Ovary (tissue), 9 donors: ENCODE results near the gene GRK5. TPM values are rescaled to one million over a fixed set of nuclear protein-coding genes. Genes with fewer than 3 reads are reported as not detected.

Source experiments
- DNase-seq, 5 donors: peaks; one replicate each; pipeline ENCODE4 v3.0.0-alpha.2; 2019 to 2020
- H3K27ac ChIP-seq, 2 donors: fragments of 200-600 bp; one replicate each; pipeline versions ENCODE4 v1.5.1 to v1.8.0; 2019 to 2022
- H3K27me3 ChIP-seq: fragments of 200-600 bp; one replicate; pipeline ENCODE4 v1.8.0; 2022
- H3K36me3 ChIP-seq: fragments of 200-600 bp; sonication (generic); one replicate; pipeline ENCODE4 v1.5.1; 2019
- H3K4me1 ChIP-seq: one replicate; pipeline ENCODE4 v1.8.1; 2013; ENCODE audit warnings: mild to moderate bottlenecking, moderate library complexity; ENCODE audit not compliant: insufficient read depth
- H3K4me3 ChIP-seq: fragments of 200-600 bp; sonication (generic); one replicate; pipeline ENCODE4 v1.5.1; 2017
- H3K9me3 ChIP-seq, 2 donors: fragments of 200-600 bp in 1 of 2; sonication (generic) in 1 of 2; one replicate each; pipeline versions ENCODE4 v1.5.1 to v1.8.1; 2013 to 2019; ENCODE audit warnings: mild to moderate bottlenecking in 1 of 2, moderate library complexity in 1 of 2
- CTCF ChIP-seq, 3 donors: fragments of 450-650 bp in 2 of 3; fragments of 200-600 bp in 1 of 3; IDR thresholded peaks; one replicate each; pipeline versions ENCODE4 v1.5.1 to v1.8.0; 2016 to 2022; ENCODE audit warnings: antibody characterized with exemption in 3 of 3, mild to moderate bottlenecking in 1 of 3
- EP300 ChIP-seq: sonication (generic); formaldehyde crosslinking; IDR thresholded peaks from one replicate; pipeline ENCODE4 v1.6.1; 2017; ENCODE audit warnings: antibody characterized with exemption
- POLR2A ChIP-seq: fragments of 450-650 bp; IDR thresholded peaks from one replicate; pipeline ENCODE4 v1.6.1; 2017; ENCODE audit warnings: antibody characterized with exemption, mild to moderate bottlenecking, moderate library complexity
- WGBS, 3 donors: extraction: QIAGEN DNeasy Blood & Tissue Kit in 1 of 3; methylation state at CpG; one replicate each; pipeline versions ENCODE4 v1.1.5 to v1.1.7; 2013 to 2017; 5-methylcytosine and 5-hydroxymethylcytosine counted together
- intact Hi-C, 4 donors: fragments of 100-400 bp; cut with DNase I; formaldehyde crosslinking; loops; one replicate each; pipeline versions ENCODE4 v1.11.0 to v1.15.1; 2022 to 2023
- polyA plus RNA-seq, 2 donors: library from polyadenylated mRNA; stranded (reverse); fragments of 200-250 nt in 1 of 2; fragments of 350-450 nt in 1 of 2; fragmentation: Illumina TruSeq in 1 of 2; extraction: RNeasy Lipid Tissue Mini Kit (QIAGEN cat#74804) in 1 of 2; gene quantifications; one replicate each; pipeline ENCODE4 v1.2.3, GENCODE V29; 2013 to 2014
- total RNA-seq, 7 donors: library from RNA; depleted of rRNA in 2 of 7; stranded (reverse); fragments of >200 nt in 2 of 7; fragmentation: NEBNext Ultra II Directional in 3 of 7; extraction: Animal tissue kit (Norgen Biotek cat#: 25700) in 3 of 7; gene quantifications; one replicate each; pipeline versions ENCODE4 v1.1.0 to v1.2.4, GENCODE V29; 2016 to 2023
- donor health status: DM: no; HTN: no; CAD: no; lungs with moderate emphysema.
- donor health status: DM: no; HTN: no; CAD: no.
- donor health status: Bipolar disorder and iron deficiency.
- donor health status: DM: yes; HTN: yes; CAD: no.
- donor health status: DM: no; HTN: no; CAD: no.
- donor health status: DM: yes; HTN: yes; CAD: no.

Gene GRK5
- total and polyA plus RNA-seq, 9 donors, result 10.0 to 115 (median 38.2) TPM

- Histone ChIP-seq H3K27me3 (no peaks in the 10 kb centered on the region), H3K4me1 (peaks cover 41% of the 10 kb centered on the region), H3K36me3 (no peaks in the 10 kb centered on the region), H3K9me3 (no peaks in the 10 kb centered on the region), H3K4me3 (no peak overlapping the region), H3K27ac (peak overlapping the region; percentile 34 to 59)
- TF ChIP-seq POLR2A, result no peak
- no peak for TF ChIP-seq CTCF (IDR thresholded peaks at IDR 0.05)
- no peak for TF ChIP-seq EP300
- intact Hi-C loops, result loop anchor here in 2 of 4 donors (10.0 kb wide), 2 partner anchors 68 to 132 kb away; no protein-coding TSS in a partner anchor
- no peak for DNase-seq
- WGBS, 3 donors, result 94 to 96% (median 95%) methylated on average over 9 of the region's 9 CpGs
Measured at GRCh38 chr10:119282446-119282845, 75.1 kb downstream of the GRK5 start.

GRCh38 chr10:119283387-119283786 lies 76.0 kb downstream of the GRK5 start:
- H3K36me3 ChIP-seq, result no peaks in the 10 kb centered on the region
- intact Hi-C loops, result loop anchor here in 2 of 4 donors (10.0 kb wide), 2 partner anchors 69 to 131 kb away; no protein-coding TSS in a partner anchor
- H3K4me3 ChIP-seq, result no peak overlapping the region
- peaks cover 50% of the 10 kb centered on the region for H3K4me1 ChIP-seq
- TF ChIP-seq CTCF (IDR thresholded peaks at IDR 0.05) (no peak), POLR2A (no peak), EP300 (no peak)
- 73 to 81% (median 77%) methylated on average over 5 of the region's 5 CpGs for WGBS, 3 donors
- peak overlapping the region; percentile 2 to 59 for H3K27ac ChIP-seq
- DNase-seq, result no peak
- H3K27me3 ChIP-seq, result no peaks in the 10 kb centered on the region
- no peaks in the 10 kb centered on the region for H3K9me3 ChIP-seq

- no peak for TF ChIP-seq EP300
- TF ChIP-seq POLR2A, result no peak
- TF ChIP-seq CTCF (IDR thresholded peaks at IDR 0.05), result no peak
- Histone ChIP-seq H3K36me3 (no peaks in the 10 kb centered on the region), H3K9me3 (no peaks in the 10 kb centered on the region), H3K27ac (peak overlapping the region; percentile 2 to 59), H3K4me3 (no peak overlapping the region), H3K27me3 (no peaks in the 10 kb centered on the region), H3K4me1 (peaks cover 53% of the 10 kb centered on the region)
- DNase-seq, result no peak
- intact Hi-C loops, result loop anchor here in 2 of 4 donors (10.0 kb wide), 2 partner anchors 69 to 131 kb away; no protein-coding TSS in a partner anchor
- 38 to 52% (median 48%) methylated on average over 5 of the region's 5 CpGs for WGBS, 3 donors
Measured at GRCh38 chr10:119283818-119284217, 76.4 kb downstream of the GRK5 start.

GRCh38 chr10:119284679-119285096 lies 77.3 kb downstream of the GRK5 start:
- Histone ChIP-seq H3K9me3 (no peaks in the 10 kb centered on the region), H3K27me3 (no peaks in the 10 kb centered on the region), H3K27ac (peak overlapping the region in 1 of 2 donors; percentile 59), H3K36me3 (no peaks in the 10 kb centered on the region), H3K4me1 (peaks cover 60% of the 10 kb centered on the region), H3K4me3 (no peak overlapping the region)
- DNase-seq, result peak in 3 of 5 donors; percentile 74 to 80 (median 75)
- TF ChIP-seq POLR2A (no peak), EP300 (no peak), CTCF (IDR thresholded peaks at IDR 0.05) (no peak)
- intact Hi-C loops, result loop anchor here in 2 of 4 donors (10.0 kb wide), 2 partner anchors 70 to 130 kb away; no protein-coding TSS in a partner anchor
- 37 to 57% (median 43%) methylated on average over 7 of the region's 7 CpGs for WGBS, 3 donors
